ENCODE data around the gene ITGB3BP.

The ITGB3BP gene

DNA sequence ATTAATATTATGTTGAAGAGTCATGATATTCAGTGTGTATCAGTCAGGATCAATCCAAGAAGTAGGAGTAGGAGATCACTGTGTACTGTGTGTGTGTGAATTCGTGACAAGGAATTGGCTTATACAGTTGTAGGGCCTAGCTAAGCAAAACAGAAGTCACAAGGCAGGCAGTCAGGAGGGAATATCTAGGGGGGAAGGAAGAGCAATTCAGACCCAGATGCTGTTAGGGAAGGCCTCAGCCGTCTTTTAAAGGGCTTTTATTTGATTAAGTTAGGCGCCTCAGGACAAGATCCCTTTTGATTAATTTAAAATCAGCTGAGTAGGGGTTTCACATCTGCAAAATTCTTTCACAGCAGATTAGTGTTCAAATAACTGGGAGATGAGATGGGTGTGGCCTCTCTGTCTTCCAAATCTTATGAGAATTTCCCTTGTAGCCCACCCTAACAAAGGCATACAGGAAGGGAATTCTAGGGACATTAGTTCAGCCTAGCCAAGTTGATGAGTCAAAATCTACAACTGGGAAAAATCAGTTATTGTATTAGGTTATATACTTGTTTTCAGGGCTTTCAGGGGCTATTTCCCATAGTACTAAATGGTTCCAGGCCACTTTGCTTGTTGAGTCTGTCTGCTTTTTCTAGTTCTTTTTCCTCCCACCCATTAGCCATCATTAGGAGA lies 108.2 kb downstream of the ITGB3BP start:
- no peak for DNase-seq

DNA sequence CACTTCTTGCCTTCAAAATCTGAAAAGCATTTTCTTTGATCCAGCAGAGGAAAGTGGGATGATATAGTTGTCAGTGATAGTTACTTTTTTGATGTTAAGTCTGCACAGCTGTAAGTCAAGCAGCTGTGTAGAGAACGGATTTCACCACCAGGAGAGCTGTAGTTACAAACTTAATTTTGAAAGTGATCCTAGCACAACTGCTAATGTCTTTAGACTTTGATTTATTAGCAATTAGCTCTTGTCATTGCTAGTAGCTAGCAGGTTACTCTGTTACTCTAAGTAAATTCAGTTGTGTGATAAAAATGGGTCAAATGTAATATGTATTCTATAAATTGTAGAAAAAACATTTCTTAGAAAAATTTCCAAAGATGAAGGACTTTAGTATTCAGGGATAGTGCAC lies 109.6 kb downstream of the ITGB3BP start:
- DNase-seq = no peak

- DNase-seq = no peak
Observed at GRCh38 chr1:63411066-63411465, 112.0 kb downstream of the ITGB3BP start.

- DNase-seq = no peak
Observed at GRCh38 chr1:63408331-63408730, 114.7 kb downstream of the ITGB3BP start.

GRCh38 chr1:63407002-63407401 lies 116.0 kb downstream of the ITGB3BP start:
- DNase-seq = no peak

GRCh38 chr1:63405987-63406386 lies 117.0 kb downstream of the ITGB3BP start:
- DNase-seq = no peak

DNA sequence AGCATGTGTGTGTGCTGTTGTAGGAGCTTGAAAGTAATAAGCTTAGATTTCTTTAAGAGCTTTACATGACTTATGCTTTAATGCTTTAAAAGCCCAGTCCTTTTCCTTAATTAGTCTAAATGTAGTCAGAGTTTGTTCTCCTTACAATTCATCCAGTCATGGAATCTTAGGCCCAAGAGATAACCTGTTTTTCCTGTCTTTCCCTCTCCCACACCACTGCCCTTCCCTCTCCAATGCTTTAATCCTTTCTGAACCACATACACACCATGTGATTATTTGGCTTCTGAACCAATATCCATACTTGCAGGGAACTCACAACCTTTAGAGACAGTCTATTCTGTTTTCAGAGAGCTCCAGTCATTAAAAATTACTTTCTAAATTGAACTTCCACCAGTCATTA lies 118.0 kb downstream of the ITGB3BP start:
- DNase-seq = no peak

DNA sequence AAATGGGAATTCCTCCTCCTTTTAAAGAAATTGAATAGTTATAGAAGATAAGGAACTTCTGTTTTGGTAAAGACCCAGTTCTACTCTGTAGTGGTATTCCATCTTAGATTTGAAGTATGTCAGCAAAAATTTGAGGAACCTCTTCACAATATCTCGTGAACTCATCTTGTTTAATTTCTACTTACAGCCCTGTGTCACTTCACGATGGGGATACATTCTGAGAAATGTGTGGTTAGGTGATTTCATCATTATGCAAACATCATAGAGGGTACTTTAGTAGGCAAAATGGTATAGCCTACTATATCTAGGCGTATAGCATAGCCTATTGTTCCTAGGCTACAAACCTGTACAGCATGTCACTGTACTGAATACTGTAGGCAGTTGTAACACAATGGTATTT lies 119.6 kb downstream of the ITGB3BP start:
- no peak for DNase-seq

GRCh38 chr1:63401945-63402344 lies 121.1 kb downstream of the ITGB3BP start:
- DNase-seq = no peak
